Neural progenitor cell (in vitro differentiated cells): ENCODE measurements around the gene CDKL4.

Experiments
- CTCF ChIP-seq: fragments of 200-600 bp; sonication (generic); IDR thresholded peaks from 2 replicates; pipeline ENCODE4 v1.5.1; 2017; ENCODE audit warnings: antibody characterized with exemption, mild to moderate bottlenecking
- EZH2 ChIP-seq: fragments of 200-600 bp; sonication (generic); IDR thresholded peaks from 2 replicates; pipeline ENCODE4 v1.6.1; 2017; ENCODE audit warnings: antibody characterized with exemption, mild to moderate bottlenecking, moderate library complexity
- EZH2phosphoT487 ChIP-seq: fragments of 200-600 bp; sonication (generic); IDR thresholded peaks from 2 replicates; pipeline ENCODE4 v1.6.1; 2017; ENCODE audit warnings: antibody characterized with exemption

- TF ChIP-seq EZH2 (no peak), CTCF (no peak), EZH2phosphoT487 (no peak)
Observed at GRCh38 chr2:39160982-39161381, 82.8 kb downstream of the CDKL4 start.
